ENCODE data around the gene FAM120A.

Gene FAM120A

DNA sequence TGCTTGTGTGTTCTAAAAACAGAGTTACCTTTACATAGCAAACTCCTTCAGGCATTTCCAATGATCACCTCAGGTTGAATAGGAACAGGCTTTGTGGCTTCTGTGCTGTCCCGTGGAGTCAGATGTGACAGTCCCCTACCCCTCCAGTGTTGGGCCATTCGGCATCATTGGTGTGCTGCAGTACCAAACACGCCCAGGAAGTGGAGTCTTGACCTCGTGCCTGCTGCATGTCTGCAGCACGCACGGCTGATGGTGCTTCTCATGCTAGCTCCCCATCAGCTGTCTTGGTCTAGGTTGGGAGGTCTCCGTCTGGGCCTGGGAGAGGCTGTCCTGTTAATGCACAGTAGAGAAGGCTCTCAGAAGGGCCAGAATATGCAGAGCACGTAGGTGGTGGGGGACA is 82.4 kb downstream of the FAM120A start:
- Histone ChIP-seq H3K36me3 (ENCODE audit: control insufficient read depth, insufficient read depth, low read length) (peaks cover 80% of the 10 kb centered on the region), H3K27ac (ENCODE audit: low read depth, low read length) (no peak overlapping the region), H3K9ac (ENCODE audit: low read depth, low read length) (no peak overlapping the region)

DNA sequence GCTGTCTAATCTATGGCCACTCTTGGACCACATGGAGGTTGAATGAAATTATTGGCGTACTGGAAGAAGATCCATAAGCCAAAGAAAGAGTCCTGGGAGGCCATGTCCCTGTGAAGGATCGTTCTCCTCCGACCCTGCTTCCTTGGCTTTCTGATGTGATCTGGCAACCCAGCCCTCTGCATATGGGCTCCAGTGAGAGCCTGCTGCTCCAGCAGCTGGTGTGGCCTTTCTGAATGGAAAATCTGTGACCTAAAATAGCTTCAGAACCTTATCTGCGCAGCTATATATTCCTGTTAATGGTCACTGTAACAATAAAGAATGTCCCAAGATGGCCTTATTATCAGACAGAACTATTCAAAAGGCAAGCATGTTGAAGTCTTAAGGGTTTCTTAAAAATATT is 84.7 kb downstream of the FAM120A start:
- Histone ChIP-seq H3K4me3 (ENCODE audit: low read depth, low read length) (no peak overlapping the region), H3K27ac (ENCODE audit: low read depth, low read length) (no peak overlapping the region), H3K9me3 (ENCODE audit: control insufficient read depth, insufficient read depth, low read length) (no peaks in the 10 kb centered on the region), H3K27me3 (ENCODE audit: control insufficient read depth, insufficient read depth, low read length) (no peaks in the 10 kb centered on the region), H3K9ac (ENCODE audit: low read depth, low read length) (no peak overlapping the region), H3K36me3 (ENCODE audit: control insufficient read depth, insufficient read depth, low read length) (peaks cover 74% of the 10 kb centered on the region), H3K4me1 (ENCODE audit: control insufficient read depth, insufficient read depth, low read length) (no peaks in the 10 kb centered on the region)

More for the DNA sequence above, 82.4 kb downstream of the FAM120A start:
- Histone ChIP-seq H3K4me1 (ENCODE audit: control insufficient read depth, insufficient read depth, low read length) (no peaks in the 10 kb centered on the region), H3K9me3 (ENCODE audit: control insufficient read depth, insufficient read depth, low read length) (no peaks in the 10 kb centered on the region), H3K27me3 (ENCODE audit: control insufficient read depth, insufficient read depth, low read length) (no peaks in the 10 kb centered on the region), H3K4me3 (ENCODE audit: low read depth, low read length) (no peak overlapping the region)

DNA sequence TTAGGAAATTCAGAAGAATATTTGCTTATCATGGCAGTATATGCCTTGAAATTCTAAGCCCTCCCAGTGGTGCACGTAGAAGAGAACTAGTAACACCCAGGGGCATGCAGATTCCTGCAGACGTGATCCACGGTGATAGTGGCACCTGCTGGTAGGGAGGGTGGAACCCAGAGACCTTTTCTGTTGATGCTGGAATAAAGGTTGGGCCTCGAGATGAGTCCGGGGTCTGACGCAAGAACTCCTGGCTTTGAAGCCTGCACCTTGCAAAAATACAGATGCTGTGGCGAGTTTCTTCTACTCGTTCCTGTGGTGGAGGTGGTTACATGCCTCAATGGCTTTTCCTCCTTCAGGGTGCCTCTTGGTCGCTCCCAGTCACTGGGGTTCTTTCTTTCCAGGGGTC is 85.4 kb downstream of the FAM120A start:
- Histone ChIP-seq H3K27ac (ENCODE audit: low read depth, low read length) (no peak overlapping the region), H3K4me1 (ENCODE audit: control insufficient read depth, insufficient read depth, low read length) (0 out of 2 replicates have a peak, but pooled peaks cover 2% of the 10 kb centered on the region), H3K27me3 (ENCODE audit: control insufficient read depth, insufficient read depth, low read length) (no peaks in the 10 kb centered on the region), H3K9me3 (ENCODE audit: control insufficient read depth, insufficient read depth, low read length) (no peaks in the 10 kb centered on the region), H3K9ac (ENCODE audit: low read depth, low read length) (no peak overlapping the region), H3K4me3 (ENCODE audit: low read depth, low read length) (no peak overlapping the region), H3K36me3 (ENCODE audit: control insufficient read depth, insufficient read depth, low read length) (peaks cover 73% of the 10 kb centered on the region)

DNA sequence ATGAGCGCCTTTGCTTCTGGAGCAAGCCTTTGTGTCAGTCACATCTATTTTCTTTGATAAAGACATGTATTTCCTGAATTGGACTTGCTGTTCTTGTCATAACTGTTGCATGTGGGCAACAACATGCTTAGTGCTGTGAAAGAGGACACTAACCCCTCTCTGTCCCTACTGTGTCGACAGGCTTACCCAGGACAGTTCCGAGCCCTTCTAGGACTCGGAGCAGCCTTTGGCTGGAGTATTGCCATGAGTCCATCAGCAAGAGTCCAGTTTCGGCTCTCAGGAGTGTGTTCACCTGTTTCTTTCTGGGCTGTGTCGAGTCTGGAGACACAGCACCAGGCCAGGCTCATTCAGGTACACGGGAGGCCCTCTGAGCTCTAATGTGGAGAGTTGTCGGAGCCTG is 88.8 kb downstream of the FAM120A start:
- Histone ChIP-seq H3K27me3 (ENCODE audit: control insufficient read depth, insufficient read depth, low read length) (no peaks in the 10 kb centered on the region), H3K9me3 (ENCODE audit: control insufficient read depth, insufficient read depth, low read length) (no peaks in the 10 kb centered on the region), H3K9ac (ENCODE audit: low read depth, low read length) (no peak overlapping the region), H3K27ac (ENCODE audit: low read depth, low read length) (no peak overlapping the region), H3K36me3 (ENCODE audit: control insufficient read depth, insufficient read depth, low read length) (peaks cover 72% of the 10 kb centered on the region), H3K4me3 (ENCODE audit: low read depth, low read length) (no peak overlapping the region), H3K4me1 (ENCODE audit: control insufficient read depth, insufficient read depth, low read length) (0 out of 2 replicates have a peak, but pooled peaks cover 2% of the 10 kb centered on the region)

DNA sequence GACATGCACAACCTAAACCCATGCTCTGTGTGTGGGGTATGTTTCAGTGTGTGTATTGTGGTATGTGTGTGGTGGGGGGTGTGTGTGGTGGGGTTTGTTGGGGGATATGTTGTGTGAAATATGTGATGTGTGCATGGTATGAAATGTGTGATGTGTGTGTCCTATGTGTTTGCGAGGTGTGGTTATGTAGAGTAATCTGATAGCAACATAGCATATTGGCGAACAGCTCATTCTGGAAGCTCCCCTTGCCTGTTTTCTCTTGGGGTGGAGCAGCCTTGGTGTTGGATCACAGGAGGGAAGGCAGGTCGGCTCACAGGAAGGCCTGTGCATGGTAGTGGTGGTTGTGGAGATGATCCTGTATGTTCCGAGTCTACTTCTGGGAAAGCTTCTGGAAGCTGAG is 89.5 kb downstream of the FAM120A start:
- Histone ChIP-seq H3K4me1 (ENCODE audit: control insufficient read depth, insufficient read depth, low read length) (0 out of 2 replicates have a peak, but pooled peaks cover 2% of the 10 kb centered on the region), H3K27me3 (ENCODE audit: control insufficient read depth, insufficient read depth, low read length) (no peaks in the 10 kb centered on the region), H3K27ac (ENCODE audit: low read depth, low read length) (no peak overlapping the region), H3K36me3 (ENCODE audit: control insufficient read depth, insufficient read depth, low read length) (peaks cover 67% of the 10 kb centered on the region), H3K4me3 (ENCODE audit: low read depth, low read length) (no peak overlapping the region), H3K9ac (ENCODE audit: low read depth, low read length) (no peak overlapping the region), H3K9me3 (ENCODE audit: control insufficient read depth, insufficient read depth, low read length) (no peaks in the 10 kb centered on the region)

- 0 out of 2 replicates have a peak, but pooled peaks cover 2% of the 10 kb centered on the region for H3K4me1 ChIP-seq (ENCODE audit: control insufficient read depth, insufficient read depth, low read length)
- H3K9me3 ChIP-seq (ENCODE audit: control insufficient read depth, insufficient read depth, low read length), result no peaks in the 10 kb centered on the region
- peaks cover 68% of the 10 kb centered on the region for H3K36me3 ChIP-seq (ENCODE audit: control insufficient read depth, insufficient read depth, low read length)
- H3K9ac ChIP-seq (ENCODE audit: low read depth, low read length), result no peak overlapping the region
- H3K27me3 ChIP-seq (ENCODE audit: control insufficient read depth, insufficient read depth, low read length), result no peaks in the 10 kb centered on the region
- H3K27ac ChIP-seq (ENCODE audit: low read depth, low read length), result no peak overlapping the region
- H3K4me3 ChIP-seq (ENCODE audit: low read depth, low read length), result no peak overlapping the region
Observed at GRCh38 chr9:93541581-93542349, 90.3 kb downstream of the FAM120A start.

- Histone ChIP-seq H3K36me3 (ENCODE audit: control insufficient read depth, insufficient read depth, low read length) (peaks cover 74% of the 10 kb centered on the region), H3K27me3 (ENCODE audit: control insufficient read depth, insufficient read depth, low read length) (no peaks in the 10 kb centered on the region)
Observed at GRCh38 chr9:93543117-93543516, 91.6 kb downstream of the FAM120A start.

DNA sequence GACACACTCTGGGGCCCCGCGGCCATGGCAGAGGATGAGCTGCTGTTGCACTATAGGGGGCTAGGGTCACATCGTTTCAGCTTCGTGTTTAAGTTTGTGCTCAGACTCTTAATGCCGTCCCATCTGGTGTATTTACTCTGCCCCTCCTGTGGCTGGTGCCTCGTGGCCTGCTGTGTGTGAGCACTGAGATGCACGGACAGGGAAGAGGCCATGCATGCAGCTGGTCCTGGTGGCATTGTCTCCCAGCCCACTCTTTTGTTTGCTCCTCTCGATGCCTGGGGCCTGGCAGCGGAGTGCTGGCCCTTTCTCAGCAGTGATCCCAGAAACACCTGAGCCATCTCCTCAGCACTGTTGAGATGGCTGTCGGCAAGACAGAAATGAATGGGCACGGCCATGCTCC is 94.9 kb downstream of the FAM120A start:
- no peak overlapping the region for H3K9ac ChIP-seq (ENCODE audit: low read depth, low read length)
- H3K9me3 ChIP-seq (ENCODE audit: control insufficient read depth, insufficient read depth, low read length), result no peaks in the 10 kb centered on the region
- H3K4me3 ChIP-seq (ENCODE audit: low read depth, low read length), result no peak overlapping the region
- no peak overlapping the region for H3K27ac ChIP-seq (ENCODE audit: low read depth, low read length)
- 0 out of 2 replicates have a peak, but pooled peaks cover 2% of the 10 kb centered on the region for H3K4me1 ChIP-seq (ENCODE audit: control insufficient read depth, insufficient read depth, low read length)
- no peaks in the 10 kb centered on the region for H3K27me3 ChIP-seq (ENCODE audit: control insufficient read depth, insufficient read depth, low read length)
- H3K36me3 ChIP-seq (ENCODE audit: control insufficient read depth, insufficient read depth, low read length), result peaks cover 75% of the 10 kb centered on the region

More at GRCh38 chr9:93543117-93543516, 91.6 kb downstream of the FAM120A start:
- Histone ChIP-seq H3K9ac (ENCODE audit: low read depth, low read length) (no peak overlapping the region), H3K4me3 (ENCODE audit: low read depth, low read length) (no peak overlapping the region), H3K4me1 (ENCODE audit: control insufficient read depth, insufficient read depth, low read length) (0 out of 2 replicates have a peak, but pooled peaks cover 2% of the 10 kb centered on the region), H3K27ac (ENCODE audit: low read depth, low read length) (no peak overlapping the region), H3K9me3 (ENCODE audit: control insufficient read depth, insufficient read depth, low read length) (no peaks in the 10 kb centered on the region)

GRCh38 chr9:93549611-93550010 is 98.1 kb downstream of the FAM120A start:
- H3K9ac ChIP-seq (ENCODE audit: low read depth, low read length), result no peak overlapping the region
- H3K4me1 ChIP-seq (ENCODE audit: control insufficient read depth, insufficient read depth, low read length), result peaks cover 6% of the 10 kb centered on the region; the same call in 1 of the 2 replicates
- no peak overlapping the region for H3K27ac ChIP-seq (ENCODE audit: low read depth, low read length)
- H3K9me3 ChIP-seq (ENCODE audit: control insufficient read depth, insufficient read depth, low read length), result no peaks in the 10 kb centered on the region
- no peaks in the 10 kb centered on the region for H3K27me3 ChIP-seq (ENCODE audit: control insufficient read depth, insufficient read depth, low read length)
- H3K36me3 ChIP-seq (ENCODE audit: control insufficient read depth, insufficient read depth, low read length), result peaks cover 76% of the 10 kb centered on the region
- no peak overlapping the region for H3K4me3 ChIP-seq (ENCODE audit: low read depth, low read length)

GRCh38 chr9:93552923-93553322 is 101.4 kb downstream of the FAM120A start:
- Histone ChIP-seq H3K4me1 (ENCODE audit: control insufficient read depth, insufficient read depth, low read length) (peaks cover 15% of the 10 kb centered on the region), H3K9me3 (ENCODE audit: control insufficient read depth, insufficient read depth, low read length) (no peaks in the 10 kb centered on the region), H3K4me3 (ENCODE audit: low read depth, low read length) (no peak overlapping the region), H3K36me3 (ENCODE audit: control insufficient read depth, insufficient read depth, low read length) (peaks cover 63% of the 10 kb centered on the region), H3K27ac (ENCODE audit: low read depth, low read length) (no peak overlapping the region), H3K9ac (ENCODE audit: low read depth, low read length) (no peak overlapping the region), H3K27me3 (ENCODE audit: control insufficient read depth, insufficient read depth, low read length) (no peaks in the 10 kb centered on the region)

GRCh38 chr9:93555370-93555769 is 103.9 kb downstream of the FAM120A start:
- H3K9me3 ChIP-seq (ENCODE audit: control insufficient read depth, insufficient read depth, low read length), result no peaks in the 10 kb centered on the region
- H3K9ac ChIP-seq (ENCODE audit: low read depth, low read length), result no peak overlapping the region
- peaks cover 75% of the 10 kb centered on the region for H3K36me3 ChIP-seq (ENCODE audit: control insufficient read depth, insufficient read depth, low read length)
- no peak overlapping the region for H3K4me3 ChIP-seq (ENCODE audit: low read depth, low read length)
- no peaks in the 10 kb centered on the region for H3K27me3 ChIP-seq (ENCODE audit: control insufficient read depth, insufficient read depth, low read length)
- peaks cover 15% of the 10 kb centered on the region for H3K4me1 ChIP-seq (ENCODE audit: control insufficient read depth, insufficient read depth, low read length)
- no peak overlapping the region for H3K27ac ChIP-seq (ENCODE audit: low read depth, low read length)

All from HUES48 (cell line).